Effector memory CD8-positive, alpha-beta T cell (primary cell): ENCODE results near the gene FNDC1.

Experiments
- ATAC-seq: fragments of 150-1000 bp; cut with Tn5 transposase; replicated peaks from 2 replicates; pipeline ENCODE4 v1.10.0; 2021; ENCODE audit warnings: mild to moderate bottlenecking, moderate library complexity
- DNase-seq, 3 experiments: peaks; one replicate each; pipeline ENCODE4 v3.0.0; 2021
- H3K27ac Mint-ChIP-seq, 2 donors: one replicate each; pipeline ENCODE4 v1.8.0; 2022; ENCODE audit warnings: mild to moderate bottlenecking in 2 of 2, mixed read lengths in 2 of 2, moderate library complexity in 2 of 2
- H3K27me3 Mint-ChIP-seq, 2 donors: one replicate each; pipeline ENCODE4 v1.8.0; 2022; ENCODE audit warnings: mixed read lengths in 2 of 2
- H3K36me3 Mint-ChIP-seq: one replicate; pipeline ENCODE4 v1.8.0; 2022; ENCODE audit warnings: mild to moderate bottlenecking, moderate library complexity, mixed read lengths; ENCODE audit not compliant: insufficient read depth
- H3K4me1 Mint-ChIP-seq, 2 donors: one replicate each; pipeline ENCODE4 v1.8.0; 2022; ENCODE audit warnings: low read depth in 2 of 2, mixed read lengths in 2 of 2
- H3K4me3 Mint-ChIP-seq, 2 donors: one replicate each; pipeline ENCODE4 v1.8.0; 2022; ENCODE audit warnings: mild to moderate bottlenecking in 2 of 2, mixed read lengths in 2 of 2, moderate library complexity in 2 of 2
- H3K9me3 Mint-ChIP-seq, 2 donors: one replicate each; pipeline ENCODE4 v1.8.0; 2022; ENCODE audit warnings: mixed read lengths in 2 of 2

FNDC1 gene

DNA sequence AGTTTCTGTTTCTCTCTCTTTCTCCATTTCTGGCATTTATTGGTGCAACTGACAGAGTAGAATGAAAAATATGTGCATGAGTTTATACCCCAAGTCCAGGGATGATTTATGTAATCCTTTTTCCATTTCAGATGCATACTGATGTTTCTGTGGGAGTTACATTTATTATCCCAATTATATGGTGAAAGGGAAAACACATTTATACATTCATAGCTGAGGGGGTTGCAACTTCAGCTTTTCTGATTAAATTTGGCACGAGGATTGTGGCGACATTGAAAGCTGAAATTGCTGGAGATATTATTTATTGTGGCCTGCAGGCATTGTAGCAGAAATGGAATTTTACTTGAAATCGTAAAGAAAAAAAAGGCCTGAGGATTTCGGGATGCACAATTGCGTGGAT is 31.5 kb upstream of the FNDC1 start:
- DNase-seq (no peak), ATAC-seq (no peak)
- Mint-ChIP-seq H3K4me1 (peaks cover 3 to 6% of the 10 kb centered on the region in 2 donors), H3K9me3 (no peaks in the 10 kb centered on the region), H3K27me3 (peaks cover 12 to 52% of the 10 kb centered on the region in 2 donors), H3K27ac (no peak overlapping the region), H3K4me3 (no peak overlapping the region), H3K36me3 (no peaks in the 10 kb centered on the region)

DNA sequence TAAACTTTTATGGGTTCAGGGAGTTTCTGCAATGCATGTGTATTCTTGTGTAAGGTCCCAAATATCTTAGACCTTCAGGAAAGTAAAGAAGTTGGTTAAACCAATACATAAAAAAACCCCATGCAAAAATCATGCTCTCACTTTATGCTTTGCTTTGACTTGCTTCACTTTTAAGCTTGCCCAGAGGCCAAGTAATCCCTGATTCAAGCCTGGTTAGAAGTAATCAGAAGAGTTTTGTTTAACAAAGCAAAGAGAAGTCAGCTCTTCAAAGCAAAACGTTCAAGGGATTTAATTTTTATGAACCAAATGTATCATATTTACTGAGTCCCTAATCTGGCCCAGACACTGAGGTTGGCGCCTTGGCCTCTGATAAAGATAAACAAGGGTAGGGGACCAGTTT is 26.7 kb upstream of the FNDC1 start:
- Mint-ChIP-seq H3K27me3 (peaks cover 32 to 61% of the 10 kb centered on the region in 2 donors), H3K4me1 (no peaks in the 10 kb centered on the region), H3K9me3 (no peaks in the 10 kb centered on the region), H3K27ac (no peak overlapping the region), H3K36me3 (no peaks in the 10 kb centered on the region), H3K4me3 (no peak overlapping the region)
- DNase-seq = no peak
- no peak for ATAC-seq

DNA sequence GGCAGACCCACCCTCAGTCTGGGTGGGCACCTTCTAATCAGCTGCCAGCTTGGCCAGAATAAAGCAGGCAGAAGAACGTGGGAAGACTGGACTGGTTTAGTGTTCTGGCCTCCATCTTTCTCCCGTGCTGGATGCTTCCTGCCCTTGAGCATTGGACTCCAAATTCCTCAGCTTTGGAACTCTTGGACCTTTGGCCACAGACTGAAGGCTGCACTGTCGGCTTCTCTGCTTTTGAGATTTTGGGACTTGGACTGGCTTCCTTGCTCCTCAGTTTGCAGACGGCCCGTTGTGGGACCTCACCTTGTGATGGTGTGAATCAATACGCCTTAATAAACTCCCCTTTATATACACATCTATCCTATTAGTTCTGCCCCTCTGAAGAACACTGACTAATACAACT is 20.6 kb upstream of the FNDC1 start:
- no peak for ATAC-seq
- H3K4me3 Mint-ChIP-seq = no peak overlapping the region
- no peak for DNase-seq
- no peaks in the 10 kb centered on the region for H3K36me3 Mint-ChIP-seq
- peaks cover 2 to 5% of the 10 kb centered on the region in 2 donors for H3K4me1 Mint-ChIP-seq
- peaks cover 20 to 24% of the 10 kb centered on the region in 2 donors for H3K27me3 Mint-ChIP-seq
- no peak overlapping the region for H3K27ac Mint-ChIP-seq
- no peaks in the 10 kb centered on the region for H3K9me3 Mint-ChIP-seq

DNA sequence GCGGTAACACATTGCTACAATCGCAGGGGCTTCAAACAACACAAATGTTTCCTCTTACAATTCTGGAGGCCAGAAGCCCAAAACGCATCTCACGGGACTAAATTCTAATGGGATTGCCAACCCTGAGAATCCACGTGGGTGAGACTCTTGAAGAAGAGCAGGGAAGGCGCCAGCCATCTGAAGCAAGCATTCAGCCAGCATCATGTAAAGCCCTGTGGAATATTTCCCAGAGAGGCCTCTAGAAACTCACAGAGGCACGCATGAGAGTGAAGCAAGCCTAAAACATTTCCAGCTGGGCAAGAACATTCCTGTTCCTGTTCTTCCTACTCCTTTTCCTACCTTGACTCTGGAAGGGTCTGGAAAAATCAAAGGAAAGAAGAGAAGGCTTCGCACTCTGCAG is 19.6 kb upstream of the FNDC1 start:
- H3K27me3 Mint-ChIP-seq = peaks cover 16 to 18% of the 10 kb centered on the region in 2 donors
- no peak for DNase-seq
- no peaks in the 10 kb centered on the region for H3K36me3 Mint-ChIP-seq
- H3K4me1 Mint-ChIP-seq = peaks cover 2 to 5% of the 10 kb centered on the region in 2 donors
- no peak overlapping the region for H3K27ac Mint-ChIP-seq
- ATAC-seq = no peak
- no peak overlapping the region for H3K4me3 Mint-ChIP-seq
- H3K9me3 Mint-ChIP-seq = no peaks in the 10 kb centered on the region

DNA sequence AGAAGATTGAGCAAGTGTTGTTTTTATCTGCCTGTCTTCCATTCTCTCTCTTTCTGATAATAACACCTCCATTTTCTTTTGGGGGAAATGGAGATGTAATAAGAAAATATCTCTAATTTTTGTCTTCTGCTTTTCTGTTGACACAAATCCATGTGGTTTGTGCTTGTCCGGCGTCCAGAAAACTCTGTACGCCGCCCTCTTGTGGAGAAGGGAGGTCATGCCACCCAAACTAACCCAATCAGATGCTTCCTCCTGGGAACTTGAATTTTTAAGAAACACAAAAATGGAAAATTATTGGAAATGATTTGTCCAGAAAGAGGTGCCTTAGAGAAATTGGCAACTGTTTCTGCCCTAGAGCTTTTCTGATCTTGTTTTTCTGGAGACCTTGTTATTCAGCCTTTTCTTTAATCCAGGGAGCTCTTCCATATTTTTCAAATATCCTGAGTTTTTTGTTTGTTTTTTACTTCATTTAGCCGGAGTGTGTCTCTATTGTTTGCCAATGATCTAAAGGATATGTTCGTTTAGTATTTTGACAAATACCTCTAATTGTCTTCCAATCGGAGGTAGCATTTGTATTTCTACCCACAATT is 17.8 kb upstream of the FNDC1 start:
- H3K4me3 Mint-ChIP-seq = no peak overlapping the region
- ATAC-seq = peak; percentile 55
- peaks cover 2 to 5% of the 10 kb centered on the region in 2 donors for H3K4me1 Mint-ChIP-seq
- no peaks in the 10 kb centered on the region for H3K36me3 Mint-ChIP-seq
- no peak overlapping the region for H3K27ac Mint-ChIP-seq
- H3K9me3 Mint-ChIP-seq = peaks cover 0 to 10% of the 10 kb centered on the region in 2 donors
- peak; percentile 19 to 35 (median 33) for DNase-seq
- peaks cover 15 to 16% of the 10 kb centered on the region in 2 donors for H3K27me3 Mint-ChIP-seq

DNA sequence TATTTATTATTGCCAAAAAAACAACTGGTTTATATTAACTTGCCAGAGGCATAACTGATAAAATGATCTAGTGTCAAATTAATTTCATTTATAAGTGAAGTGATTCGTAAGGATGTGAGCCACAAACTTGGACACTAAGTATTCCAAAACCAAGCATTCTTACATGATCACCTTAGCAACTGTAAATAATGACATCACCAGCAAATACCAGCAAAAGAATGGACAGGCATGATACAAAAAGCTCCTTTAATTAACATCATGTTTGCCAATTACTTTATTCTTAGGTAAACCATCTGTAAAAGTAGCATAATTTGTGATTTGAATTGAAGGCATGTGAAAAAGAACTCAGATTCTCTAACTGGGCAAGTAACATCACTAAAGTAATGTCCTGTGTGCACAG is 17.2 kb upstream of the FNDC1 start:
- DNase-seq (no peak), ATAC-seq (no peak)
- Mint-ChIP-seq H3K27ac (no peak overlapping the region), H3K36me3 (no peaks in the 10 kb centered on the region), H3K9me3 (peaks cover under 1 to 11% of the 10 kb centered on the region in 2 donors), H3K4me3 (no peak overlapping the region), H3K27me3 (peaks cover 15 to 16% of the 10 kb centered on the region in 2 donors), H3K4me1 (peaks cover 2 to 5% of the 10 kb centered on the region in 2 donors)

DNA sequence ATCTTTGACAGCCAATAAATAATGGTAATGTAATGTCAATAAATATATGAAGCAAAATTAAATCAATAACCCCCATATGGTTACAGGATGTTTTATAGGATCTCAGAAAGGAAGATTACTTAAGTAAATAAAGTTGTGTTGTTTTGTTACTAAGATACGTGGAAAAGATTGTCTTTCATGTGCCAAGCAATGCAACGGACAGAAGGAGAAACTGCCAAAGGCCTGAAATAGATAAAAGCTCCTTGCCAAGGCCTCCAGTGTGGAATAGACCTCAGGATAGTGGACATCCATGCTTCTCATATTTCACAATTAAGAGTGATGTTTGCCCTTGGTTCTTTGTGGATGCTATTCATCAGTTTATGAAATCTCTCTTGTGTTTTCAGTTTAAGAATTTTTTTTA is 16.4 kb upstream of the FNDC1 start:
- H3K27ac Mint-ChIP-seq = no peak overlapping the region
- DNase-seq = no peak
- peaks cover 2 to 18% of the 10 kb centered on the region in 2 donors for H3K9me3 Mint-ChIP-seq
- no peak for ATAC-seq
- H3K4me1 Mint-ChIP-seq = peaks cover 2 to 5% of the 10 kb centered on the region in 2 donors
- peaks cover 15 to 19% of the 10 kb centered on the region in 2 donors for H3K27me3 Mint-ChIP-seq
- H3K4me3 Mint-ChIP-seq = no peak overlapping the region
- H3K36me3 Mint-ChIP-seq = no peaks in the 10 kb centered on the region

DNA sequence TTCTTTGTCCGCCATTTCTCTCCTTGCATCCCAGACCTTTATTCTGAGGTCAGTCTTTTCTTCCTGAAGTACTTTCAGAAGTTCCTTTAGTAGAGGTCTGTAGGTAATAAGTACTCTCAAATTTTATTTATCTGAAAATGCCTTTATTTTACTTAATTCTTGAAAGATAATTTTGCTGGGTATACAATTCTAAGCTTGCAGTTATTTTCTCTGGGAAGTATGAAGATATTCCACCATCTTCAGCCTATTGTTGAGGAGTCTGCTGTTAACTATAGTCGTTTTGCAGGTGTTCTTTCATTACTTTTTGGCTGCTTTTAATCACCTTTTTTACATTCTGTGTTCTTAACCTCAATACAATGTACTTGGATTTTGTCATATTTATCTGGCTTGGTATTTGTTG is 13.5 kb upstream of the FNDC1 start:
- no peak overlapping the region for H3K27ac Mint-ChIP-seq
- H3K4me3 Mint-ChIP-seq = no peak overlapping the region
- no peak for DNase-seq
- no peaks in the 10 kb centered on the region for H3K36me3 Mint-ChIP-seq
- peaks cover 2 to 5% of the 10 kb centered on the region in 2 donors for H3K4me1 Mint-ChIP-seq
- no peak for ATAC-seq
- H3K9me3 Mint-ChIP-seq = peaks cover 2 to 19% of the 10 kb centered on the region in 2 donors
- peaks cover 36% of the 10 kb centered on the region in 2 donors for H3K27me3 Mint-ChIP-seq

DNA sequence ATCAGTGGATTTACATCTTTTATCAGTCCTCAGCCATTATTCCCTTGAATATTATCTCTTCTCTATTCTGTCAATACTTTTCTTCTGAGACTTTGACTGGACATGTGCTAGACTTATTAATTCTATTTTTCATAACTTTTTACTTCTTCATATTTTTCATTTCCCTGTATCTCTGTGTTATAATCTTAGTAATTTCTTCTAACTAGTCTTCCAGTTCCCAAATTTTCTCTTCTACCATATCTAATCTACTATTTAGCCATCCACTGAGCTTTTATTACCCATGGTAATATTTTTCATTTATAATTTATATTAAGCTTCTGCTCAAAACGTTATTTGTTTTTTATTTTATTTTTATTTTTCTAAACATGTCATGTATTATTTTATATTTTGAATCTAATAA is 13.1 kb upstream of the FNDC1 start:
- ATAC-seq (no peak), DNase-seq (no peak)

DNA sequence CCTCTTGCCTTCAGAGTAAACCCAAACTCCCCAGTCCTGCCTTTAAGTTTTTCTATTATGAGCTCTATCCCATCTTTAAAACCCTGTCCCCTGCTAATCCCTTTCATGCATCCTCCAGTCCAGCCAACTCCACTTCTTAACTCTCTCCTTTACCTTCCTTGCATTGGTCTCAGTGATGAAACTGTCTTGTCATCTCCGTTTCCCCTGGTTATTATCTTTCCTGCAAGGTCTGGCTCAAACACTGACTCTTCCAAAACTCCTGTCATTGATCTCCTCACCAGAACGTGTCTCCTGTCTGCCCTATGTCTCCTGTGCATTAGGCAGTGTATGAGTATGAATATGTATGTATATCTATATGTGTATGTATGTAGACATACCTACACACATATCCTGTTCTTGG is 11.8 kb upstream of the FNDC1 start:
- Mint-ChIP-seq H3K27ac (no peak overlapping the region), H3K4me3 (no peak overlapping the region)
- no peak for DNase-seq

More for the DNA sequence above, 13.1 kb upstream of the FNDC1 start:
- H3K36me3 Mint-ChIP-seq = no peaks in the 10 kb centered on the region
- no peak overlapping the region for H3K27ac Mint-ChIP-seq
- no peak overlapping the region for H3K4me3 Mint-ChIP-seq
- H3K27me3 Mint-ChIP-seq = peaks cover 36 to 38% of the 10 kb centered on the region in 2 donors
- peaks cover 2 to 19% of the 10 kb centered on the region in 2 donors for H3K9me3 Mint-ChIP-seq
- peaks cover 2 to 4% of the 10 kb centered on the region in 2 donors for H3K4me1 Mint-ChIP-seq

DNA sequence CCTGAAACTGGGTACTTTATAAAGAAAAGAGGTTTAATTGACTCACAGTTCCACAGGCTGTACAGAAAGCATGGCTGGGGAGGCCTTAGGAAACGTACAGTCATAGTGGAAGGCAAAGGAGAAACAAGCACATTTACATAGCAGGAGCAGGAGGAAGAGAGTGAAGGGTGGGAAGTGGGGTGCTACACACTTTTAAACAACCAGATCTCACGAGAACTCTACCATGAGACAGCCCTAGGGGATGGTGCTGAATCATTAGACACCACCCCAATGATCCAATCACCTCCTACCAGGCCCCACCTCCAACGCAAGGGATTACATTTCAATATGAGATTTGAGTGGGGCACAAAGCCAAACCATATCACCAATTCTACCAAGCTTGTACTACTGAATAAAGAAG is 7.4 kb upstream of the FNDC1 start:
- ATAC-seq (no peak), DNase-seq (no peak)
- no peaks in the 10 kb centered on the region for H3K4me1 Mint-ChIP-seq
- H3K9me3 Mint-ChIP-seq = peaks cover 2 to 8% of the 10 kb centered on the region in 2 donors
- no peak overlapping the region for H3K4me3 Mint-ChIP-seq
- H3K27me3 Mint-ChIP-seq = peaks cover 73 to 84% of the 10 kb centered on the region in 2 donors
- peak overlapping the region in 1 of 2 donors; percentile 13 for H3K27ac Mint-ChIP-seq
- no peaks in the 10 kb centered on the region for H3K36me3 Mint-ChIP-seq

More for the DNA sequence above, 11.8 kb upstream of the FNDC1 start:
- Mint-ChIP-seq H3K27me3 (peaks cover 45 to 48% of the 10 kb centered on the region in 2 donors), H3K4me1 (no peaks in the 10 kb centered on the region), H3K36me3 (no peaks in the 10 kb centered on the region), H3K9me3 (peaks cover 2 to 19% of the 10 kb centered on the region in 2 donors)
- no peak for ATAC-seq

DNA sequence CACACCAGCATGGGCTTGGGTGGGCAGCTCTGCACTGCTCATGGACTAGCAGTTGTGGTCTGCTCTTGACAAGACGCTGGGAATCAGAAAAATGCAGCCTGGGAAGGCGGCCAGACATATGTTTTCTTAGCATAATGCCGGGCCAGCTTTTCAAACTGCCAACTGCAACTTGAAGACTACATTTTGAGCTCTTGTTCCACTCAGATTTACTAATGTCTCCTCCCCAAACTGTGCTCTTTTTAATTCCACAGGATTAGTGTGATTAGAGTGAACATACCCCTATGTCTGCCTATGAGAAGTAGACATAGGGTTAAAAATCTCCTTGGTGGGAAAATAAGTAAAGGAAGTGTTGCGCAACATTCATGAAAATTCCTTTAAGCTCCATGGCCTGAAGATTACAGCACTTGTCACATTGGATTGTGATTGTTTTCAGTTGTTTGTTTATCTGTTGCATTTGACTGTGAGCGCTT is 5.3 kb upstream of the FNDC1 start:
- ATAC-seq (no peak), DNase-seq (no peak)
- H3K4me3 Mint-ChIP-seq = no peak overlapping the region
- H3K4me1 Mint-ChIP-seq = peaks cover 6 to 9% of the 10 kb centered on the region in 2 donors
- H3K27ac Mint-ChIP-seq = no peak overlapping the region
- peaks cover 73 to 85% of the 10 kb centered on the region in 2 donors for H3K27me3 Mint-ChIP-seq
- H3K9me3 Mint-ChIP-seq = no peaks in the 10 kb centered on the region
- H3K36me3 Mint-ChIP-seq = no peaks in the 10 kb centered on the region

DNA sequence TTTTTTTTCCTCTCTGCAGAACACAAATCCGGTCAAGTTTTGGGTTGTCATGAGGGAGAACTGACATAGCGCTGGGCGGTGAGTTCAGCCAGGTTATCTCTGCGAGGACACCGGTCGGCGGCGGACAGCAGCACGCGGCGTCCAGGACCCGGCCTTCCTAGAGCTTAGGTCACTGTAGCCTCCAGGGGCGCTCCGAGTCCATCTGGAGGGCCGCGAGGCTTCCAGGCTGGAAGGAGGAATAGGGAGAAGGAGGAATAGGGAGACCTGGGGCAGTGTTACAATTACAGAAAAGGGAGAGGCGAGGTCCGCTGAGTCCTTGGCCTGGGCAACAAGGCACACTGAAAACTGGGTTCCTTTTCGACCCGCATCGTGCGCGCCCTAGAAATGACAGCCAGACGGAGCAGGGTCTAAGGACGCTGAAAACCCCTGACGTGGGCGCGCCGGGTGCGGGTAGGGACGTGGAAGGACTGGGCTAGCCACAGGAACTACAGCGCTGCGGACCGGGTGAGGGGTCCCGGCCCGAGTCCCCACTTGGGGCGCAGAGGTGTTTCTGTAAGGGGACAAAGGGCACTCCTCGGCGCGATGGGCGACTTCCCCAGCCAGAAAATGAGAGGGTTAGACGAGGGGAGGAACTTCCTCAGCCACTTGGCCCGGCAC is 536 bp upstream of the FNDC1 start:
- no peaks in the 10 kb centered on the region for H3K9me3 Mint-ChIP-seq
- no peak for DNase-seq

More for the DNA sequence above, 536 bp upstream of the FNDC1 start:
- H3K36me3 Mint-ChIP-seq = no peaks in the 10 kb centered on the region
- H3K4me1 Mint-ChIP-seq = peaks cover 6 to 12% of the 10 kb centered on the region in 2 donors
- peaks cover 74 to 96% of the 10 kb centered on the region in 2 donors for H3K27me3 Mint-ChIP-seq
- H3K27ac Mint-ChIP-seq = no peak overlapping the region
- H3K4me3 Mint-ChIP-seq = peak overlapping the region; percentile 69 to 84
- ATAC-seq = peak; percentile 23
